CD8-positive, alpha-beta memory T cell (primary cell): ENCODE results near the gene SNX25. TPM values are rescaled to one million over a fixed set of nuclear protein-coding genes. Genes with fewer than 3 reads are reported as not detected.
"Not testable (repeated sequence)": the region's sequence is repeated elsewhere in the genome, so short reads cannot be mapped to it uniquely, and the experiment has no call there.

Source experiments
- CTCF ChIA-PET: fragments of 350-600 bp; sonication (Branson Sonifier 250); formaldehyde crosslinking; loops from one replicate; lab custom pipeline; 2021; ENCODE audit warnings: antibody characterized with exemption; lab: Charles Lee
- POLR2A ChIA-PET: fragments of 350-600 bp; sonication (Branson Sonifier 250); formaldehyde crosslinking; loops from one replicate; lab custom pipeline; 2021; ENCODE audit warnings: antibody characterized with exemption; lab: Charles Lee
- DNase-seq, 5 donors: peaks; one replicate each; pipeline versions ENCODE4 v3.0.0 to v3.0.0-alpha.2; 2020 to 2022; ENCODE audit warnings: mixed read lengths in 1 of 5
- H3K27ac ChIP-seq: one replicate; pipeline ENCODE4 v1.7.0; 2013; ENCODE audit warnings: low read depth, mild to moderate bottlenecking, low read length, moderate library complexity
- H3K27me3 ChIP-seq: 2 replicates; pipeline ENCODE4 v1.7.0; 2013; ENCODE audit warnings: low read length, mild to moderate bottlenecking; ENCODE audit not compliant: insufficient read depth, poor library complexity, severe bottlenecking
- H3K36me3 ChIP-seq: 2 replicates; pipeline ENCODE4 v1.7.0; 2013; ENCODE audit warnings: mild to moderate bottlenecking, low read length, moderate library complexity; ENCODE audit not compliant: insufficient read depth
- H3K4me1 ChIP-seq: 2 replicates; pipeline ENCODE4 v1.7.0; 2013; ENCODE audit warnings: mild to moderate bottlenecking, low read length, moderate library complexity; ENCODE audit not compliant: insufficient read depth
- H3K4me3 ChIP-seq: 2 replicates; pipeline ENCODE4 v1.7.0; 2013; ENCODE audit warnings: mild to moderate bottlenecking, low read length
- H3K9me3 ChIP-seq: 2 replicates; pipeline ENCODE4 v1.7.0; 2013; ENCODE audit warnings: mild to moderate bottlenecking, low read length
- H3K27ac Mint-ChIP-seq, 8 donors: one replicate each; pipeline ENCODE4 v1.8.0; 2020 to 2021; ENCODE audit warnings: mixed read lengths in 8 of 8, mild to moderate bottlenecking in 6 of 8, inconsistent platforms in 3 of 8, moderate library complexity in 3 of 8
- H3K27me3 Mint-ChIP-seq, 2 donors: one replicate each; pipeline ENCODE4 v1.8.0; 2020 to 2021; ENCODE audit warnings: mixed read lengths in 2 of 2, mild to moderate bottlenecking in 1 of 2, moderate library complexity in 1 of 2
- H3K36me3 Mint-ChIP-seq, 3 donors: one replicate each; pipeline ENCODE4 v1.8.0; 2020 to 2021; ENCODE audit warnings: mixed read lengths in 3 of 3, inconsistent platforms in 1 of 3, mild to moderate bottlenecking in 1 of 3
- H3K4me1 Mint-ChIP-seq, 3 donors: one replicate each; pipeline ENCODE4 v1.8.0; 2020 to 2021; ENCODE audit warnings: mixed read lengths in 3 of 3, inconsistent platforms in 1 of 3, mild to moderate bottlenecking in 1 of 3
- H3K4me3 Mint-ChIP-seq, 7 donors: one replicate each; pipeline ENCODE4 v1.8.0; 2020 to 2021; ENCODE audit warnings: mixed read lengths in 7 of 7, mild to moderate bottlenecking in 6 of 7, moderate library complexity in 4 of 7, inconsistent platforms in 2 of 7
- H3K9me3 Mint-ChIP-seq, 5 donors: one replicate each; pipeline ENCODE4 v1.8.0; 2020 to 2022; ENCODE audit warnings: mixed read lengths in 5 of 5, mild to moderate bottlenecking in 3 of 5, moderate library complexity in 2 of 5, inconsistent platforms in 1 of 5
- polyA plus RNA-seq: library from polyadenylated mRNA; unstranded; fragments of 300-500 nt; fragmentation: Illumina TruSeq; gene quantifications from one replicate; pipeline ENCODE4 v1.2.3, GENCODE V29; 2021
- total RNA-seq, 2 experiments: library from RNA; stranded (reverse); gene quantifications; one replicate each; pipeline ENCODE4 v1.2.3, GENCODE V29; 2021

The SNX25 gene
- total and polyA plus RNA-seq, 3 experiments from 2014 or later, result 7.8 to 18.2 (median 17.7) TPM

- Histone ChIP-seq H3K4me1 (no peaks in the 10 kb centered on the region), H3K9me3 (no peaks in the 10 kb centered on the region), H3K27ac (no peak overlapping the region), H3K4me3 (no peak overlapping the region), H3K27me3 (no peaks in the 10 kb centered on the region), H3K36me3 (no peaks in the 10 kb centered on the region)
- H3K4me3 Mint-ChIP-seq, result no peak overlapping the region
- H3K36me3 Mint-ChIP-seq, result peaks cover 0 to 25% (median 16%) of the 10 kb centered on the region in 3 donors
- no peaks in the 10 kb centered on the region for H3K9me3 Mint-ChIP-seq
- peak in 1 of 5 donors; percentile 6 for DNase-seq
- peak overlapping the region in 1 of 8 donors; percentile 61 for H3K27ac Mint-ChIP-seq
- ChIA-PET POLR2A (no interaction called here), CTCF (interaction anchor here (1.1 kb wide), 1 partner anchor 23 kb away, joined by 4 read pairs; no protein-coding TSS in a partner anchor)
- no peaks in the 10 kb centered on the region for H3K27me3 Mint-ChIP-seq
- no peaks in the 10 kb centered on the region for H3K4me1 Mint-ChIP-seq
Observed at GRCh38 chr4:185304944-185305690, 95.7 kb downstream of the SNX25 start.

DNA sequence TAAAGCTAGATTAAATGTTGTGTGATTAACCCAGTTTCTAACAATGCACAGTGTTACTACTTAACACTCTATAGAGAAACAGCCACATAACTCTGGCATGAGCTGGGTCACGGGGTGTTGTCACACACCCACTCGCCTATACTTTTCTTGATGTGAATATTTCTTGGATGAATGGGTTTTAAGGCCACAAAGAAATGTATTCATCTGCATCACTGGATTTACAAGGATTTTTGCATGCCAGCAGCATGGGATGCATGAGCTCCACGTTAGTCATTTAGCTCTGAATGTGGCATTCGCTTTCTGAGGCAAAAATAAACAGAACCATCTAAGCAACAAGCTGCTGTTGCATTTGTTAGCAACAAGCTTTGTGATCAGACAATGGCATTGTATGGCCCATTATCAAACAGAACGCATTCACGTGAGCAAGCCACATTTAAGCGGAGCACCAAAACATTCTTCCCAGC lies 96.6 kb downstream of the SNX25 start:
- no peaks in the 10 kb centered on the region for H3K9me3 ChIP-seq
- no peak for DNase-seq
- H3K4me3 ChIP-seq, result no peak overlapping the region
- no peaks in the 10 kb centered on the region for H3K9me3 Mint-ChIP-seq
- no peaks in the 10 kb centered on the region for H3K4me1 ChIP-seq
- POLR2A ChIA-PET, result no interaction called here
- H3K36me3 ChIP-seq, result no peaks in the 10 kb centered on the region
- no peak overlapping the region for H3K4me3 Mint-ChIP-seq
- H3K27ac ChIP-seq, result no peak overlapping the region
- H3K27me3 ChIP-seq, result no peaks in the 10 kb centered on the region
- H3K36me3 Mint-ChIP-seq, result peaks cover 3 to 28% (median 15%) of the 10 kb centered on the region in 3 donors
- no peaks in the 10 kb centered on the region for H3K27me3 Mint-ChIP-seq
- H3K4me1 Mint-ChIP-seq, result no peaks in the 10 kb centered on the region
- CTCF ChIA-PET, result interaction anchor here (1.5 kb wide), 1 partner anchor 123 kb away, joined by 4 read pairs; no protein-coding TSS in a partner anchor
- H3K27ac Mint-ChIP-seq, result no peak overlapping the region

GRCh38 chr4:185307136-185307950 lies 97.9 kb downstream of the SNX25 start:
- peaks cover 6 to 39% (median 20%) of the 10 kb centered on the region in 3 donors for H3K36me3 Mint-ChIP-seq
- no peaks in the 10 kb centered on the region for H3K9me3 Mint-ChIP-seq
- H3K4me3 Mint-ChIP-seq, result no peak overlapping the region
- POLR2A ChIA-PET, result no interaction called here
- H3K36me3 ChIP-seq, result peaks cover 6% of the 10 kb centered on the region
- H3K27ac ChIP-seq, result no peak overlapping the region
- H3K9me3 ChIP-seq, result no peaks in the 10 kb centered on the region
- no peaks in the 10 kb centered on the region for H3K27me3 ChIP-seq
- H3K4me1 Mint-ChIP-seq, result no peaks in the 10 kb centered on the region
- H3K4me3 ChIP-seq, result no peak overlapping the region
- no peak overlapping the region for H3K27ac Mint-ChIP-seq
- no peaks in the 10 kb centered on the region for H3K4me1 ChIP-seq
- CTCF ChIA-PET, result interaction anchor here (1.5 kb wide), 1 partner anchor 124 kb away, joined by 4 read pairs; no protein-coding TSS in a partner anchor
- H3K27me3 Mint-ChIP-seq, result no peaks in the 10 kb centered on the region
- DNase-seq, result no peak

- Histone ChIP-seq H3K4me1 (no peaks in the 10 kb centered on the region), H3K27me3 (no peaks in the 10 kb centered on the region), H3K9me3 (no peaks in the 10 kb centered on the region), H3K27ac (no peak overlapping the region), H3K36me3 (peaks cover 6% of the 10 kb centered on the region), H3K4me3 (no peak overlapping the region)
- Mint-ChIP-seq H3K27me3 (no peaks in the 10 kb centered on the region), H3K27ac (peak overlapping the region in 1 of 8 donors; percentile 58), H3K36me3 (peaks cover 20 to 57% (median 28%) of the 10 kb centered on the region in 3 donors), H3K4me1 (no peaks in the 10 kb centered on the region), H3K4me3 (no peak overlapping the region), H3K9me3 (no peaks in the 10 kb centered on the region)
- no peak for DNase-seq
- POLR2A ChIA-PET, result no interaction called here
- CTCF ChIA-PET, result no interaction called here
Observed at GRCh38 chr4:185309770-185310169, 100.4 kb downstream of the SNX25 start.

DNA sequence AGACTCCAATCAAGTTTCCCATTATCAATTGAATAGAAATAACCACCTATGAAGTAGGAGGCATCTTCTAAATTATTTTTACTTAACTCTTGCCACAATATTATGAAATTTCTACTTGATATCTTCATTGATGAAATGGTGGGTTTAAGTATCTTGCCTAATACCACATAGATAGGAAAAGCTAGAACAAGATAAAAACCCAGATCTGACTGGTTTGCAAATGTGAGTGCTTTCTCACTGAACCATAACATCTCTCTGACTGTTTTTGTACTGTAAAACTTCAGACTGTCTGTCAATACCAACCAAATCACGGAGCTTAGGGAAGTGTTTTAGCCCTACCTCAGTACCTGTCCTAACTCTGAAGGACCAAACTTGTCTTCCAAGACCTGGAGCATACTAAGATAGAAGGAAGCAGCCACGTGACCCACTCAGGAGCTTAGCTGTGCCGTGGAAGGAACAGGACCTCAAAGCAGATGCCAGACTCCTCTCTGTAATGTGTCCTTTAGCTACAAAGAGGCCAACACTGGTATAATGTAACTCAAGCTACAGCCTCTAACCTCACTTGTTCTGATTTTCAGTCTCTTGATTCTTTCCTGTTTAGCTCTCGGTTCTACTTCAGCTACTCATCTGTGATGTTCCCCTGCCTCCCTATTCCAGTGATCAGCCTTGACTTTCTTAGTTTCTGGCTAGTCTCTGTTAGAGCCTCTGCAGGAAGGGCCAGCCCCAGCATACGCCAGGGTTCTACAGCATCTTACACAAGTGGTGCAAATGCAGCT lies 101.9 kb downstream of the SNX25 start:
- no peaks in the 10 kb centered on the region for H3K9me3 Mint-ChIP-seq
- CTCF ChIA-PET, result interaction anchor here (0.8 kb wide), 1 partner anchor 58 kb away, joined by 3 read pairs; no protein-coding TSS in a partner anchor
- Histone ChIP-seq H3K27ac (no peak overlapping the region), H3K4me3 (no peak overlapping the region), H3K4me1 (no peaks in the 10 kb centered on the region), H3K27me3 (no peaks in the 10 kb centered on the region), H3K36me3 (peaks cover 6% of the 10 kb centered on the region), H3K9me3 (no peaks in the 10 kb centered on the region)
- no peaks in the 10 kb centered on the region for H3K27me3 Mint-ChIP-seq
- no peak for DNase-seq
- no peak overlapping the region for H3K4me3 Mint-ChIP-seq
- H3K27ac Mint-ChIP-seq, result peak overlapping the region in 1 of 8 donors; percentile 18
- H3K36me3 Mint-ChIP-seq, result peaks cover 31 to 66% (median 37%) of the 10 kb centered on the region in 3 donors
- no peaks in the 10 kb centered on the region for H3K4me1 Mint-ChIP-seq
- POLR2A ChIA-PET, result interaction anchor here (0.5 kb wide), 1 partner anchor 99 kb away, joined by 3 read pairs; no protein-coding TSS in a partner anchor

- no peaks in the 10 kb centered on the region for H3K9me3 Mint-ChIP-seq
- ChIA-PET CTCF (no interaction called here), POLR2A (no interaction called here)
- H3K4me3 Mint-ChIP-seq, result no peak overlapping the region
- H3K4me1 ChIP-seq, result no peaks in the 10 kb centered on the region
- peaks cover 6% of the 10 kb centered on the region for H3K36me3 ChIP-seq
- DNase-seq, result no peak
- H3K4me1 Mint-ChIP-seq, result no peaks in the 10 kb centered on the region
- H3K36me3 Mint-ChIP-seq, result peaks cover 35 to 74% (median 45%) of the 10 kb centered on the region in 3 donors
- no peak overlapping the region for H3K27ac Mint-ChIP-seq
- no peak overlapping the region for H3K27ac ChIP-seq
- H3K27me3 ChIP-seq, result no peaks in the 10 kb centered on the region
- H3K9me3 ChIP-seq, result no peaks in the 10 kb centered on the region
- no peaks in the 10 kb centered on the region for H3K27me3 Mint-ChIP-seq
- H3K4me3 ChIP-seq, result no peak overlapping the region
Observed at GRCh38 chr4:185312699-185313098, 103.3 kb downstream of the SNX25 start.

GRCh38 chr4:185317462-185317861 lies 108.1 kb downstream of the SNX25 start:
- not testable (repeated sequence) for H3K36me3 ChIP-seq, H3K4me1 Mint-ChIP-seq
- H3K36me3 Mint-ChIP-seq, result peaks cover 31 to 62% (median 50%) of the 10 kb centered on the region in 3 donors

More at GRCh38 chr4:185317462-185317861, 108.1 kb downstream of the SNX25 start:
- H3K27ac Mint-ChIP-seq, H3K27me3 ChIP-seq, H3K9me3 ChIP-seq, H3K4me3 Mint-ChIP-seq, H3K4me1 ChIP-seq, POLR2A ChIA-PET, H3K9me3 Mint-ChIP-seq, DNase-seq, H3K4me3 ChIP-seq, CTCF ChIA-PET, H3K27ac ChIP-seq, H3K27me3 Mint-ChIP-seq: not testable (repeated sequence)
